ENCODE results near the gene SLC43A2. TPM values are rescaled to one million over a fixed set of nuclear protein-coding genes. Genes with fewer than 3 reads are reported as not detected.

Gene SLC43A2
- total and polyA plus RNA-seq, 10 donors, result 12.6 to 84.6 (median 61.2) TPM

- no peak for DNase-seq
- H3K4me1 ChIP-seq, result peaks cover 53 to 91% (median 76%) of the 10 kb centered on the region in 6 donors
Observed at GRCh38 chr17:1648173-1648962, 19.7 kb upstream of the SLC43A2 start.

DNA sequence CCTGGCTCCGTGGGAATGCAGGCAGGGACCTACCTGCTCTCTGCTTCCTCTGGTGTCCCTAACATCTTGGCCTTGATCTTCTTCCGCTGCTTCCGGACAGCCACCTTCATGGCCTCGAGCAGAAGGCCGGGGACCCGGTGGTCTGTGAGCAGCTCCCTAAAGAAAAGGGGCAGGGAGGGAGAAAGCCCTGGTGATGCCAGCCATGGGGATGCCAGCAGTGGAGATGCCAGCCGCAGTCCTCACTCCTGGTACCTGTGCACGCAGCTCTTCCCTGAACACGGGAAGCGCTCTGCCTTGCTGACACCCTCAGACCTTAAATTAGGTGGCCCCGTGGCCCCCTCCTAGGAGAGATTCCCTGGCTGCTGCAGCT lies 19.2 kb upstream of the SLC43A2 start:
- peaks cover 53 to 91% (median 77%) of the 10 kb centered on the region in 6 donors for H3K4me1 ChIP-seq
- H3K36me3 ChIP-seq, result peaks cover 4 to 44% (median 27%) of the 10 kb centered on the region in 6 donors
- no peak for TF ChIP-seq POLR2AphosphoS5 (IDR thresholded peaks at IDR 0.05)
- TF ChIP-seq POLR2A (IDR thresholded peaks at IDR 0.05), result no peak
- TF ChIP-seq CTCF (IDR thresholded peaks at IDR 0.05 in 8 of 11, conservative IDR thresholded peaks at IDR 0.05 in 3 of 11), result no peak
- H3K27ac ChIP-seq, result peak overlapping the region; percentile 66 to 99 (median 93)
- 67 to 78% (median 73%) methylated on average over 11 of the region's 11 CpGs for WGBS, 5 donors
- no peaks in the 10 kb centered on the region for H3K9me3 ChIP-seq
- no peak for DNase-seq
- no peaks in the 10 kb centered on the region for H3K27me3 ChIP-seq (replicated peaks in 1 of 7)
- intact Hi-C loops (cut with DNase I; ENCODE audit: low total_unique reads), result no loop called here
- H3K4me3 ChIP-seq, result peak overlapping the region in 6 of 8 donors; percentile 42 to 94 (median 77)

More at GRCh38 chr17:1648173-1648962, 19.7 kb upstream of the SLC43A2 start:
- TF ChIP-seq POLR2A (IDR thresholded peaks at IDR 0.05) (no peak), POLR2AphosphoS5 (IDR thresholded peaks at IDR 0.05) (peak in 1 of 3 donors; percentile 17), CTCF (IDR thresholded peaks at IDR 0.05 in 8 of 11, conservative IDR thresholded peaks at IDR 0.05 in 3 of 11) (peak in 3 of 11 experiments; percentile 87 to 94 (median 90))
- peak overlapping the region; percentile 14 to 94 (median 67) for H3K4me3 ChIP-seq
- peak overlapping the region; percentile 66 to 99 (median 93) for H3K27ac ChIP-seq
- peaks cover 5 to 49% (median 33%) of the 10 kb centered on the region in 6 donors for H3K36me3 ChIP-seq
- intact Hi-C loops (cut with DNase I; ENCODE audit: low total_unique reads), result no loop called here
- H3K27me3 ChIP-seq (replicated peaks in 1 of 7), result no peaks in the 10 kb centered on the region
- WGBS, 5 donors, result 4 to 11% (median 6%) methylated on average over 10 to 54 of the region's 54 CpGs
- H3K9me3 ChIP-seq, result no peaks in the 10 kb centered on the region

- Histone ChIP-seq H3K36me3 (peaks cover 0 to 35% (median 13%) of the 10 kb centered on the region in 6 donors), H3K27ac (peak overlapping the region; percentile 71 to 99 (median 86)), H3K9me3 (no peaks in the 10 kb centered on the region), H3K4me1 (peaks cover 53 to 82% (median 74%) of the 10 kb centered on the region in 6 donors), H3K27me3 (replicated peaks in 1 of 7) (no peaks in the 10 kb centered on the region), H3K4me3 (peak overlapping the region in 5 of 8 donors; percentile 64 to 84 (median 69))
- peak; percentile 72 for DNase-seq
- TF ChIP-seq POLR2AphosphoS5 (IDR thresholded peaks at IDR 0.05) (no peak), CTCF (IDR thresholded peaks at IDR 0.05 in 8 of 11, conservative IDR thresholded peaks at IDR 0.05 in 3 of 11) (no peak), POLR2A (IDR thresholded peaks at IDR 0.05) (no peak)
- 69 to 81% (median 77%) methylated on average over 12 to 13 of the region's 13 CpGs for WGBS, 5 donors
- intact Hi-C loops (cut with DNase I; ENCODE audit: low total_unique reads), result no loop called here
Observed at GRCh38 chr17:1646199-1646875, 17.7 kb upstream of the SLC43A2 start.

Data from spleen (tissue), 11 donors.